AG04450 (cell line): ENCODE data around the gene PPM1E. TPM values are rescaled to one million over a fixed set of nuclear protein-coding genes. Genes with fewer than 3 reads are reported as not detected.

Experiments used
- CTCF ChIA-PET: fragments of 300-600, 350-600 bp; formaldehyde crosslinking; extraction: SDS; loops from one replicate; lab custom pipeline; 2022; ENCODE audit warnings: antibody characterized with exemption, inconsistent platforms; lab: Charles Lee
- POLR2A ChIA-PET: fragments of 350-600 bp; formaldehyde crosslinking; extraction: SDS; loops from one replicate; lab custom pipeline; 2021; ENCODE audit warnings: antibody characterized with exemption, inconsistent platforms; lab: Yijun Ruan, JAX
- DNase-seq: peaks from one replicate; pipeline ENCODE4 v3.0.0-alpha.2; 2011; ENCODE audit warnings: low read depth, low spot score
- H3K27ac ChIP-seq: one replicate; pipeline ENCODE4 v1.5.1; 2012; ENCODE audit warnings: low read depth, low read length, control low read depth
- H3K27me3 ChIP-seq: one replicate; pipeline ENCODE4 v1.6.0; 2012; ENCODE audit warnings: low read length; ENCODE audit not compliant: control insufficient read depth, insufficient read depth
- H3K4me3 ChIP-seq: 2 replicates; pipeline ENCODE4 v1.5.1; 2011; ENCODE audit warnings: mild to moderate bottlenecking, low read depth, low read length, control low read depth
- H3K9me3 ChIP-seq: 2 replicates; pipeline ENCODE4 v1.5.1; 2012; ENCODE audit warnings: low read length; ENCODE audit not compliant: control insufficient read depth, insufficient read depth
- CTCF ChIP-seq: IDR thresholded peaks from 2 replicates; pipeline ENCODE4 v1.5.1; 2011; ENCODE audit warnings: low read depth, low read length, control low read depth, inconsistent platforms
- polyA plus RNA-seq: library from polyadenylated mRNA; depleted of rRNA; stranded (reverse); fragments of >200 nt; gene quantifications from 2 replicates; pipeline ENCODE4 v1.2.3, GENCODE V29; 2011

Gene PPM1E
- polyA plus RNA-seq, 1 experiment, result 0.64 TPM

GRCh38 chr17:58970609-58971450 lies 215.2 kb downstream of the PPM1E start:
- Histone ChIP-seq H3K27me3 (no peaks in the 10 kb centered on the region), H3K4me3 (no peak overlapping the region), H3K9me3 (no peaks in the 10 kb centered on the region), H3K27ac (no peak overlapping the region)
- ChIA-PET CTCF (interaction anchor here (1.0 to 1.4 kb wide), 2 partner anchors 12 to 23 kb away, joined by 3 to 4 read pairs; no protein-coding TSS in a partner anchor), POLR2A (no interaction called here)
- DNase-seq, result no peak
- no peak for TF ChIP-seq CTCF

DNA sequence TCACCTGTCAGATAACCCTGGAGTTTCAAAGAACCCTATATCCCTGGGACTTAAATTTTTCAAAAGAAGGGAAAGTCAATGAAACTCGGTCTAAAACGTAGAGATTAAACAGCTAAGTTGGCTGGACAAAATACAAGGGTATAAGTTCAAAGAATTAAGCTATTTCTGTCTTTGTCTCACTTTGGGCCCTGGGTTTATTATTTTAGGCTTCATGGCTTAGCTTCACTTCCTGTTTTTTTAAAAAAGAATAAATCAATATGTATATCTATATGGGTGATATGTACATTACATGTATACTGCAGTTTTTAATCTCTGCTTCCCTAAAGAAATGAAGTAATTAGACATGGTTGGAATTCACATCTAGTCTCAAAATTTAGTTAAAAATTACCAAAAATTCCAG lies 218.7 kb downstream of the PPM1E start:
- H3K4me3 ChIP-seq, result no peak overlapping the region
- CTCF ChIA-PET, result no interaction called here
- DNase-seq, result no peak
- POLR2A ChIA-PET, result no interaction called here
- H3K9me3 ChIP-seq, result no peaks in the 10 kb centered on the region
- no peaks in the 10 kb centered on the region for H3K27me3 ChIP-seq
- no peak overlapping the region for H3K27ac ChIP-seq
- no peak for TF ChIP-seq CTCF

- ChIA-PET POLR2A (no interaction called here), CTCF (interaction anchor here (0.7 kb wide), 1 partner anchor 266 kb away, joined by 3 read pairs; no protein-coding TSS in a partner anchor)
- Histone ChIP-seq H3K27ac (no peak overlapping the region), H3K9me3 (no peaks in the 10 kb centered on the region), H3K4me3 (no peak overlapping the region), H3K27me3 (no peaks in the 10 kb centered on the region)
- no peak for DNase-seq
- TF ChIP-seq CTCF, result no peak
Observed at GRCh38 chr17:58976541-58976940, 220.9 kb downstream of the PPM1E start.

DNA sequence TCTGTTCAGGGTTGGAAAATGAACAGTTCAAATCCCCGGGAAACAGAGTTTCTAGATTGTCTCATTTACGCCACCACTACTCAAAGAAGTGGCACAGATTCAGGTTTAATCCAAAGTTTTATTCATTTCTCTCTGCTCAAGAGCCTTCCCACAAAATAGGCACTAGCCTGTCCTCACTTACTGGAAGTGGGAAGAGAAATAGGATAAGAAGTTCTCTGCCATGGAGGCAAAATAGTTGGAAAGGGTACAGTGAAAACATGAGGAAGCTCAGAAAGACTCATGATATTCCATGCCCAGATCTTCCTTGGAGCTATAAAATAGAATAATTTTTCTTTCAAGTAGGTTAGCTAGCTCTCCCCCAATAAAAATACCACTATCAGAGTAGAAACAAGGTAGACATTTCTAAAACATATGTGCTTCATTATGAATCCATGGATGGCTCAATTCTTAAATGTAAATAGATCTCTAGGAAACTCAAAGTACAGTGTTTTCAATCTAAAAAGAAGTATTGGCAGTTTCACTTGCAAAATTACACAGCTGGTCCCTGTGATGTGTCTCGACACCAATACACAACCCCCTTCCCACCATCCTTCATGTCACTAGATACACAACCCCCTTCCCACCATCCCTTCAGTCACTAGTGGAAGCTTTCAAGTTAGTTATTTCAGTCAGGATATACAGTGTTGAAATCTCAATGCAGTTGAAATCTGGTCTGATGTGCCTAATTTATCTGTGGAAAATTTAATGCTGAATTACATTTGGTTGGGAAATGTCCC lies 225.2 kb downstream of the PPM1E start:
- no peaks in the 10 kb centered on the region for H3K27me3 ChIP-seq
- ChIA-PET POLR2A (no interaction called here), CTCF (interaction anchor here (0.5 kb wide), 1 partner anchor 102 kb away, joined by 6 read pairs; no protein-coding TSS in a partner anchor)
- H3K27ac ChIP-seq, result no peak overlapping the region
- no peaks in the 10 kb centered on the region for H3K9me3 ChIP-seq
- no peak for TF ChIP-seq CTCF
- no peak overlapping the region for H3K4me3 ChIP-seq
- no peak for DNase-seq

DNA sequence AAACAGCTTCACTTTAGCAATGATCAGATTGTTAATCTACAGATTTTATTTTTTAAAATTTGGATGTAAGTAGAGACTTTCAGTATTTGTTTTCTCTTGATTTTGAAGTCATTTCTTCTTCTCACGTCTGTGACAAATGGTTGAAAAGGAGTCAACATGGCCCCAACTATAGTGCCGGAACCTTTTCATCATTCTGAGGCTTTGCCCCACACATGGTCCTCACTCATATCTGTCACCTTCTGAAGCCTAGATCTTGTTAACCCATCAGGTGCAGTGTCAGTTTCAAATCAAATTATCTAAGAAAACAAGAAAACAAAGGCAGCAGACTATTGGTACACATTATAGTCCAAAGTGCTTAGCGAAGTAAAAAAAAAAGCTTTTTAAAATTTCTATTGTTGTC lies 227.0 kb downstream of the PPM1E start:
- H3K9me3 ChIP-seq, result no peaks in the 10 kb centered on the region
- ChIA-PET POLR2A (no interaction called here), CTCF (interaction anchor here (0.8 to 0.9 kb wide), 2 partner anchors 13 to 462 kb away, joined by 3 to 4 read pairs; no protein-coding TSS in a partner anchor)
- no peaks in the 10 kb centered on the region for H3K27me3 ChIP-seq
- TF ChIP-seq CTCF, result no peak
- no peak for DNase-seq
- H3K4me3 ChIP-seq, result no peak overlapping the region
- no peak overlapping the region for H3K27ac ChIP-seq
